Measurements from ENCODE around the gene DNAL4. TPM values are rescaled to one million over a fixed set of nuclear protein-coding genes. Genes with fewer than 3 reads are reported as not detected.
A peak's percentile ranks its signal among the peaks of the same experiment; 100 is the strongest.

Gene DNAL4
- total and polyA plus RNA-seq, 10 of the 15 experiments (the other 5 are each of a cell fraction or from before 2014, with no cell fraction given), result 0.35 to 8.5 (median 6.3) TPM; not detected in 1

- TF ChIP-seq SUZ12 (IDR thresholded peaks at IDR 0.05; ENCODE audit: unreplicated experiment), result no peak
- TF ChIP-seq, protein P1, sequence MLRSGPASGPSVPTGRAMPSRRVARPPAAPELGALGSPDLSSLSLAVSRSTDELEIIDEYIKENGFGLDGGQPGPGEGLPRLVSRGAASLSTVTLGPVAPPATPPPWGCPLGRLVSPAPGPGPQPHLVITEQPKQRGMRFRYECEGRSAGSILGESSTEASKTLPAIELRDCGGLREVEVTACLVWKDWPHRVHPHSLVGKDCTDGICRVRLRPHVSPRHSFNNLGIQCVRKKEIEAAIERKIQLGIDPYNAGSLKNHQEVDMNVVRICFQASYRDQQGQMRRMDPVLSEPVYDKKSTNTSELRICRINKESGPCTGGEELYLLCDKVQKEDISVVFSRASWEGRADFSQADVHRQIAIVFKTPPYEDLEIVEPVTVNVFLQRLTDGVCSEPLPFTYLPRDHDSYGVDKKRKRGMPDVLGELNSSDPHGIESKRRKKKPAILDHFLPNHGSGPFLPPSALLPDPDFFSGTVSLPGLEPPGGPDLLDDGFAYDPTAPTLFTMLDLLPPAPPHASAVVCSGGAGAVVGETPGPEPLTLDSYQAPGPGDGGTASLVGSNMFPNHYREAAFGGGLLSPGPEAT (IDR thresholded peaks at IDR 0.05; ENCODE audit: low read depth), result peak; percentile 74
- TF ChIP-seq LARP7 (IDR thresholded peaks at IDR 0.05), result peak; percentile 89
- no peak for TF ChIP-seq ZBED1 (IDR thresholded peaks at IDR 0.05; ENCODE audit: borderline replicate concordance)
- 0 out of 2 replicates have a peak, but pooled peaks have one; percentile 59 for TF ChIP-seq BCLAF1 (IDR thresholded peaks at IDR 0.05)
- peak; percentile 12 to 48; a peak in 2 of 4 replicates for TF ChIP-seq BHLHE40 (IDR thresholded peaks at IDR 0.05; ENCODE audit: borderline replicate concordance in 1 of 2, low read depth in 2 of 2, low read length in 1 of 2)
- TF ChIP-seq SREBF1 (IDR thresholded peaks at IDR 0.05; ENCODE audit: low read length), result no peak
- peak; percentile 78 for TF ChIP-seq NKRF (conservative IDR thresholded peaks at IDR 0.05)
- TF ChIP-seq NR2F1 (conservative IDR thresholded peaks at IDR 0.05), result peak; percentile 96
- TF ChIP-seq ZNF24 (IDR thresholded peaks at IDR 0.05), result no peak
- TF ChIP-seq ZBTB40 (IDR thresholded peaks at IDR 0.05; ENCODE audit: borderline replicate concordance), result no peak
- peak; percentile 98 for TF ChIP-seq GATAD2B (conservative IDR thresholded peaks at IDR 0.05; ENCODE audit: low read depth)
- no peak for TF ChIP-seq CHD2 (IDR thresholded peaks at IDR 0.05; ENCODE audit: borderline replicate concordance, low read depth, low read length)
- TF ChIP-seq IKZF2 (IDR thresholded peaks at IDR 0.05), result peak; percentile 20 to 36; a peak in 1 of 4 replicates
- TF ChIP-seq SIX5 (IDR thresholded peaks at IDR 0.05; ENCODE audit: low read depth, low read length, severe bottlenecking), result no peak
- 0 out of 2 replicates have a peak, but pooled peaks have one; percentile 35 for TF ChIP-seq YY1 (IDR thresholded peaks at IDR 0.05; ENCODE audit: low read depth, low read length)
- TF ChIP-seq MXI1 (IDR thresholded peaks at IDR 0.05; ENCODE audit: low read depth, low read length), result 0 out of 2 replicates have a peak, but pooled peaks have one; percentile 33
- TF ChIP-seq NBN (IDR thresholded peaks at IDR 0.05), result peak; percentile 49; the same call in 1 of the 2 replicates
- TF ChIP-seq POU2F2 (IDR thresholded peaks at IDR 0.05; ENCODE audit: borderline replicate concordance, low read depth, low read length), result no peak
Measured at GRCh38 chr22:38755155-38755910, 38.6 kb downstream of the DNAL4 start (continued).
